HEK293 (cell line): ENCODE measurements around the gene BHLHA9.

ENCODE experiments used
- BCL11B ChIP-seq: fragments of 450-650 bp; formaldehyde crosslinking; IDR thresholded peaks from 2 replicates; pipeline ENCODE4 v1.5.1; 2016; ENCODE audit warnings: low read depth, missing biosample characterization, missing genetic modification characterization
- HOXC10 ChIP-seq: sonication (generic); formaldehyde crosslinking; IDR thresholded peaks from 2 replicates; pipeline ENCODE4 v1.8.1; 2023; ENCODE audit warnings: mild to moderate bottlenecking, missing genetic modification reagents
- KLF16 ChIP-seq: fragments of 450-650 bp; formaldehyde crosslinking; IDR thresholded peaks from 2 replicates; pipeline ENCODE4 v1.5.1; 2017; ENCODE audit warnings: missing biosample characterization, missing genetic modification characterization
- ZBTB21 ChIP-seq: fragments of 450-650 bp; formaldehyde crosslinking; IDR thresholded peaks from 2 replicates; pipeline ENCODE4 v1.5.1; 2017; ENCODE audit warnings: missing biosample characterization, missing genetic modification characterization
- ZNF48 ChIP-seq: fragments of 450-650 bp; formaldehyde crosslinking; IDR thresholded peaks from 2 replicates; pipeline ENCODE4 v1.5.1; 2016; ENCODE audit warnings: missing biosample characterization, missing genetic modification characterization
- ZNF555 ChIP-seq: fragments of 450-650 bp; formaldehyde crosslinking; conservative IDR thresholded peaks from 2 replicates; pipeline ENCODE4 v1.5.1; 2017; ENCODE audit warnings: missing biosample characterization, mild to moderate bottlenecking, missing genetic modification characterization, inconsistent platforms
- ZNF660 ChIP-seq: fragments of 450-650 bp; IDR thresholded peaks from 2 replicates; pipeline ENCODE4 v1.5.1; 2018; ENCODE audit warnings: missing biosample characterization, mild to moderate bottlenecking, missing genetic modification characterization
- TF ChIP-seq, protein P1 (sequence below): fragments of 450-650 bp; formaldehyde crosslinking; conservative IDR thresholded peaks from 2 replicates; pipeline ENCODE4 v1.5.1; 2016; ENCODE audit warnings: low read depth, missing biosample characterization, missing genetic modification characterization

BHLHA9 gene

DNA sequence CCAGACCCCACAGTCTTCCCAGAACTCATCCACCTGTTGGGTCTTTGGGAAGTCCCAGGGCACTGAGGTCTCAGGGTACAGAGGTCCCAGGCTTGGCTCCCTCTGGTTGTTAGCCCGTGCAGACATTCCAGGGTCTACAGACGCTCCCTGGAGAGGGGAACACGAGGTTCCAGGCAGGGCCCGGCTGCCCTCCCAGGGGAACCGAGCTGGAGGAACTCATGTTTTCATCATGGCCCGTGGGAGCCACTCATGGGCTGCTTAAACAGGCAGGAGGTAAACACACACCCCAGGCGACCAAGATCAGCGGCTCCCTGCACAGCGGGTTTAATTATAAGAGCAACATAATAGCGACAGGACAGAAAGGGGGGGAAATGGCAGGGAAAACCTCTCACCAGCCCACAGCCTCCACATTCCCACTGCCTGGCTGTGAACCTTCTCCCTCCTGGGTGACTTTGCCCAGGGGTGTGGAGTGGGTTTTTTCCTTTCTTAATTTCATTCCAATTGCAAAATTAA is 45.7 kb downstream of the BHLHA9 start (continued):
- TF ChIP-seq HOXC10 (CRISPR knock-in tag), result no peak
- TF ChIP-seq BCL11B (tag by site-specific recombination), result no peak
- no peak for TF ChIP-seq ZBTB21
- TF ChIP-seq, protein P1, sequence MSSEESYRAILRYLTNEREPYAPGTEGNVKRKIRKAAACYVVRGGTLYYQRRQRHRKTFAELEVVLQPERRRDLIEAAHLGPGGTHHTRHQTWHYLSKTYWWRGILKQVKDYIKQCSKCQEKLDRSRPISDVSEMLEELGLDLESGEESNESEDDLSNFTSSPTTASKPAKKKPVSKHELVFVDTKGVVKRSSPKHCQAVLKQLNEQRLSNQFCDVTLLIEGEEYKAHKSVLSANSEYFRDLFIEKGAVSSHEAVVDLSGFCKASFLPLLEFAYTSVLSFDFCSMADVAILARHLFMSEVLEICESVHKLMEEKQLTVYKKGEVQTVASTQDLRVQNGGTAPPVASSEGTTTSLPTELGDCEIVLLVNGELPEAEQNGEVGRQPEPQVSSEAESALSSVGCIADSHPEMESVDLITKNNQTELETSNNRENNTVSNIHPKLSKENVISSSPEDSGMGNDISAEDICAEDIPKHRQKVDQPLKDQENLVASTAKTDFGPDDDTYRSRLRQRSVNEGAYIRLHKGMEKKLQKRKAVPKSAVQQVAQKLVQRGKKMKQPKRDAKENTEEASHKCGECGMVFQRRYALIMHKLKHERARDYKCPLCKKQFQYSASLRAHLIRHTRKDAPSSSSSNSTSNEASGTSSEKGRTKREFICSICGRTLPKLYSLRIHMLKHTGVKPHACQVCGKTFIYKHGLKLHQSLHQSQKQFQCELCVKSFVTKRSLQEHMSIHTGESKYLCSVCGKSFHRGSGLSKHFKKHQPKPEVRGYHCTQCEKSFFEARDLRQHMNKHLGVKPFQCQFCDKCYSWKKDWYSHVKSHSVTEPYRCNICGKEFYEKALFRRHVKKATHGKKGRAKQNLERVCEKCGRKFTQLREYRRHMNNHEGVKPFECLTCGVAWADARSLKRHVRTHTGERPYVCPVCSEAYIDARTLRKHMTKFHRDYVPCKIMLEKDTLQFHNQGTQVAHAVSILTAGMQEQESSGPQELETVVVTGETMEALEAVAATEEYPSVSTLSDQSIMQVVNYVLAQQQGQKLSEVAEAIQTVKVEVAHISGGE (tag by site-specific recombination), result no peak
- peak; percentile 27; the same call in 1 of the 2 replicates for TF ChIP-seq ZNF660
- no peak for TF ChIP-seq KLF16 (tag by site-specific recombination)
- no peak for TF ChIP-seq ZNF555 (tag by site-specific recombination)
- no peak for TF ChIP-seq ZNF48
